Measurements from ENCODE around the gene TACSTD2.

- no peak for TF ChIP-seq CTCF (IDR thresholded peaks at IDR 0.05 in 2 of 3, conservative IDR thresholded peaks at IDR 0.05 in 1 of 3; ENCODE audit: borderline replicate concordance in 1 of 3, insufficient read depth in 1 of 3, low read depth in 2 of 3, low read length in 2 of 3)
- TF ChIP-seq ZBTB33 (IDR thresholded peaks at IDR 0.05; ENCODE audit: extremely low read depth, insufficient replicate concordance, low read length), result no peak
- TF ChIP-seq EZH2phosphoT487 (IDR thresholded peaks at IDR 0.05; ENCODE audit: borderline replicate concordance), result no peak
- TF ChIP-seq POLR2A (IDR thresholded peaks at IDR 0.05; ENCODE audit: borderline replicate concordance, extremely low read depth, insufficient read depth, insufficient read length), result no peak
- TF ChIP-seq SIN3A (IDR thresholded peaks at IDR 0.05; ENCODE audit: low read depth), result no peak
- TF ChIP-seq POLR2AphosphoS5 (IDR thresholded peaks at IDR 0.05; ENCODE audit: low read depth, low read length), result no peak
- TF ChIP-seq FOSL1 (IDR thresholded peaks at IDR 0.05; ENCODE audit: low read depth), result peak; percentile 77
Measured at GRCh38 chr1:58585581-58586151, 8.6 kb upstream of the TACSTD2 start.
